Brain microvascular endothelial cell (primary cell): Measurements from ENCODE around the gene MAMLD1.

Experiments
- DNase-seq: peaks from one replicate; pipeline ENCODE4 v3.0.0-alpha.2; 2020
- H3K27ac ChIP-seq: fragments of 250-450 bp; sonication (Bioruptor Pico); 2 replicates; pipeline ENCODE4 v1.5.1; 2020; ENCODE audit warnings: mild to moderate bottlenecking, moderate library complexity
- H3K27me3 ChIP-seq: fragments of 250-450 bp; sonication (Bioruptor Pico); replicated peaks from 2 replicates; pipeline ENCODE4 v1.5.1; 2020; ENCODE audit warnings: mild to moderate bottlenecking
- H3K36me3 ChIP-seq: fragments of 250-450 bp; sonication (Bioruptor Pico); replicated peaks from 2 replicates; pipeline ENCODE4 v1.5.1; 2020; ENCODE audit warnings: mild to moderate bottlenecking
- H3K4me3 ChIP-seq: 2 replicates; pipeline ENCODE4 v1.5.1; 2011; ENCODE audit warnings: low read depth, mild to moderate bottlenecking, control low read depth, low read length, moderate library complexity
- in situ Hi-C: cut with HindIII; loops from 2 replicates; pipeline ENCODE4 v1.10.0; 2017; ENCODE audit warnings: low sequenced_read_pairs, low pct_ligation_motif_present
- TF ChIP-seq, protein P1 (sequence below): IDR thresholded peaks from 2 replicates; pipeline ENCODE4 v1.5.1; 2011; ENCODE audit warnings: low read depth, mild to moderate bottlenecking, moderate library complexity, low read length, control low read depth, inconsistent platforms; ENCODE audit errors: missing control alignments

Gene MAMLD1

DNA sequence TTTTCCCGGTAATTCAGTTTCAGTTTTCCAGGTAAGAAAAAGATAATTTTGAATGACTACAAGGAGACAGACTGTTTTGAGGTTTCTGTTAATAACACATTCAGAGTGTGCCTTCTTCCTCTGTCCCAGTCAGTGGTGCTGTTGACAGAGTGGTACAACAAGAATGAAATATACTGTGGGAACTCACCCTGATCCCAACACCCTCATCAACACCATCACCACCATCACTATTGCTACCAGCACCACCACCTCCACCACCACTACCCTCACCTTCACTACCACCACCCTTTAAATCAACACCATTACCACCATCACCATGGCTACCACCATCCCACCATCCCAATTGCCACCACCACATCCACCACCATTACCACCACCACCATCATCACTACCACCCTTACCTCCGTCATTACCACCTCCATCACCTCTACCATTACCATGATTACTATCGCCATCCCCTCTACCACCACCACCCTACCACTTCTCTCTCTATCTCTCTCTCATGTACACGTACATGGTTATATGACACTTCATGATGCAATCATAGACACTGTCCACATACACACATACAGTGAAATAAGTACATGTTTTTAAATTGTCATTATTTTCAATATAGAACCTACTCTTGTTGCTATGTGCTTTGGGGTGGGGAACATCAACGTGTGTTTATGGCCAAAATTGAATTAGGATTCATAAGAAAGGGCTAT lies 91.5 kb downstream of the MAMLD1 start:
- Histone ChIP-seq H3K27ac (no peak overlapping the region), H3K27me3 (no peaks in the 10 kb centered on the region), H3K4me3 (no peak overlapping the region), H3K36me3 (no peaks in the 10 kb centered on the region)
- in situ Hi-C loops = no loop called here
- no peak for DNase-seq
- TF ChIP-seq, protein P1, sequence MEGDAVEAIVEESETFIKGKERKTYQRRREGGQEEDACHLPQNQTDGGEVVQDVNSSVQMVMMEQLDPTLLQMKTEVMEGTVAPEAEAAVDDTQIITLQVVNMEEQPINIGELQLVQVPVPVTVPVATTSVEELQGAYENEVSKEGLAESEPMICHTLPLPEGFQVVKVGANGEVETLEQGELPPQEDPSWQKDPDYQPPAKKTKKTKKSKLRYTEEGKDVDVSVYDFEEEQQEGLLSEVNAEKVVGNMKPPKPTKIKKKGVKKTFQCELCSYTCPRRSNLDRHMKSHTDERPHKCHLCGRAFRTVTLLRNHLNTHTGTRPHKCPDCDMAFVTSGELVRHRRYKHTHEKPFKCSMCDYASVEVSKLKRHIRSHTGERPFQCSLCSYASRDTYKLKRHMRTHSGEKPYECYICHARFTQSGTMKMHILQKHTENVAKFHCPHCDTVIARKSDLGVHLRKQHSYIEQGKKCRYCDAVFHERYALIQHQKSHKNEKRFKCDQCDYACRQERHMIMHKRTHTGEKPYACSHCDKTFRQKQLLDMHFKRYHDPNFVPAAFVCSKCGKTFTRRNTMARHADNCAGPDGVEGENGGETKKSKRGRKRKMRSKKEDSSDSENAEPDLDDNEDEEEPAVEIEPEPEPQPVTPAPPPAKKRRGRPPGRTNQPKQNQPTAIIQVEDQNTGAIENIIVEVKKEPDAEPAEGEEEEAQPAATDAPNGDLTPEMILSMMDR = no peak

DNA sequence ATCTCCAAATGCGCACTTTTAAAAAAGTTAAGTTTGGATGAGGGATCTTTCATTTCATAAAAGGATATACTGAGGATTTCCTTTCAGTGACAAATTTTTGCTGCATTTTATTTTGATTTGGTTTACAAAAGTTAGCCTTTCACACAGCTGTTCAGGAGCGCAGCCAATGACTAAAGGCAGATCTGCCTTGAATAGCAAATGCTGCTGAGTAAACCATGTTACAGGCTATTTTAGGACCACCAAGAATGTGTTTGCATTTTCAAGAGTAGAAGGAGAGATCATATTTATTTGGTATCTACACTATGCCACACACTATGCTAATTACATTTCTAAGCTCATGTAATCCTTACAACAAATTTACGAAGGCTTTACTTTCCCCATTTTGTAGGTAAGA lies 92.1 kb downstream of the MAMLD1 start:
- no peak overlapping the region for H3K27ac ChIP-seq
- TF ChIP-seq, protein P1 = no peak
- no peaks in the 10 kb centered on the region for H3K27me3 ChIP-seq
- H3K4me3 ChIP-seq = no peak overlapping the region
- in situ Hi-C loops = no loop called here
- no peaks in the 10 kb centered on the region for H3K36me3 ChIP-seq
- DNase-seq = no peak

DNA sequence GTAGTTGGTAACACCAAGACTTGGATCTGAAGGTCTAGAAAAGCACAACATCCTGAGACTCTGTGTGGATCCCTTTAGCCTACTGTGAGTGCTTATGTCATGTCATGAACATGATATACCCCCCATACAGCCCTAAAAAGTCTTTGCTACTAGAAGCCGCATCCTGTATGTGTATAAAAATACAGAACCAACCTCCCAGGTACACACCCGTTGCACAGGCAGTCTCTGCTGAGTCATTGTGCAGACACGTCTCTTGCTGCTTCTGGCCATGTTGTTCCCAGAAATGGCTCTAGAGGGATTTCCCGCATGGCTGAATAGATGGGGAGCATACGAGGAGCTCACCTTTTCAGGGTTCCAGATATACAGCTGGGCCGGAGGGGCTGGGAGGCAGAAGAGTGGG lies 93.3 kb downstream of the MAMLD1 start:
- no peak overlapping the region for H3K4me3 ChIP-seq
- no peak overlapping the region for H3K27ac ChIP-seq
- no peak for DNase-seq
- in situ Hi-C loops = no loop called here
- H3K36me3 ChIP-seq = no peaks in the 10 kb centered on the region
- TF ChIP-seq, protein P1 = no peak
- H3K27me3 ChIP-seq = no peaks in the 10 kb centered on the region

DNA sequence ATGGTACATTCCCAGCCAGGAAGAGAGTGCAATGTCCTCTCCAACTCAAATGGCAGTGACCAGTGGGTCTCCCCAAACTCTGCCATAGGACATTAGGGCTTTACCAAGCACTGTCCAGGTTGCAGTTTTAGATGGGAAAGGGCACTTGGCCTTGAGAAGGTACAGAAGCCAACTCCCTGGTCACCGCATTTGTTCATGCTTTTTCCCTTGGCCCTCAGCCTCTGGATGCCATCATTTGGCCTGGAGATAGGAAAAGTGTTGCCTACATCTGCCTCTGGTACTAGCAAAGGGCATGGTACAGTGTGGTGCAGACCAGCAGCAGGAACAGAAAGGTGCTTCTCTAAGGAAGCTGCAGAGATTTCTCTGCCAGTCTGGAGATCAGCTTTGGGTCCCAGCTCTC lies 93.8 kb downstream of the MAMLD1 start:
- no peak overlapping the region for H3K27ac ChIP-seq
- DNase-seq = no peak
- no peaks in the 10 kb centered on the region for H3K36me3 ChIP-seq
- H3K4me3 ChIP-seq = no peak overlapping the region
- no peaks in the 10 kb centered on the region for H3K27me3 ChIP-seq
- TF ChIP-seq, protein P1 = no peak
- in situ Hi-C loops = no loop called here

DNA sequence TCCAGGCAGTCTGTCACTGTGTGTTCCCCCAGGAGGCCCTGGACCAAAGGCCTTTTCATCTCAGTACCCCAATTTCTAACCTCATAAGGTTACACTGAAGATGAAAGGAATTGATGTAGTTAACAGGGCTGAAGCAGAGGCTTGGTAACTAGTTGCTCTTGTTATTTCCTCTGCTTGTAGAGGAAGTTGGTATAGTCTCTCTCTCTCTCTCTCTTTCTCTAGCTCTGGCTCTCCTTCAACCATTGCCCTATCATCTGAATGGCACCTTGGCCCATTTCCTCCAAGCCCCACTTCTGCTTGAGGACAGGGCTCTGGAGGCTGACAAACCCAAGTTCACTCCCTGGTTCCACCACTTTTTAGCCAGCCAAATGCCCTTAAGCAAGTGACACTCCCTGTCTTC lies 96.1 kb downstream of the MAMLD1 start:
- in situ Hi-C loops = no loop called here
- Histone ChIP-seq H3K27me3 (no peaks in the 10 kb centered on the region), H3K27ac (no peak overlapping the region), H3K4me3 (no peak overlapping the region), H3K36me3 (no peaks in the 10 kb centered on the region)
- TF ChIP-seq, protein P1 = no peak
- no peak for DNase-seq

DNA sequence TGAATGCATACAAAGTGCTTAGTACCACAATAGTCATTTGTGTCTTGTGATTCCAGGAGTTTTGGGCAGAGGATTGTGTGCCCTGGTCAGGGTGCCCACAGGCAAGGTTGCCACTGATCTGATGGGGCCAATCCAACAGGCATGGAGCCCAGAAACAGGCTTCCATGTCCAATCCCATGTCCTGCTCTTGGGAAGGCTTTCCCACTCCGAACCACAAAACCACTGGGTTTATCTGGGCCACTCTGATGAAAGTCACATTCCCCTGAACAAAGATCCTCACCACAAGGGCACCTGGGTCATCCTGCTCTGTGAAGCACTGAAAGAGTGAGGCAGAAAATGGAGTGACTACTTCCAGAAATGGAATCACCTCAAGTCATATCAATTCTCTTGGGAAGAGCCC lies 96.9 kb downstream of the MAMLD1 start:
- Histone ChIP-seq H3K4me3 (no peak overlapping the region), H3K27me3 (no peaks in the 10 kb centered on the region), H3K27ac (no peak overlapping the region), H3K36me3 (no peaks in the 10 kb centered on the region)
- in situ Hi-C loops = no loop called here
- DNase-seq = no peak
- TF ChIP-seq, protein P1 = no peak
